Gastrocnemius medialis (tissue), 4 donors: ENCODE measurements around the gene RAB9A. TPM values are rescaled to one million over a fixed set of nuclear protein-coding genes. Genes with fewer than 3 reads are reported as not detected.
"Not testable (repeated sequence)": the region's sequence is repeated elsewhere in the genome, so short reads cannot be mapped to it uniquely, and the experiment has no call there.

Experiments
- ATAC-seq, 2 donors: fragments of 150-250 bp; one replicate each; pipeline ENCODE4 v1.9.1; 2016
- DNase-seq, 2 donors: peaks; one replicate each; pipeline ENCODE4 v3.0.0-alpha.2; 2019
- H3K27ac ChIP-seq, 4 donors: fragments of 200-600 bp; sonication (generic); 1 replicate in 1 of 4; 2 replicates in 3 of 4; pipeline ENCODE4 v1.5.1; 2016 to 2018; ENCODE audit warnings: mild to moderate bottlenecking in 2 of 4, moderate library complexity in 1 of 4
- H3K27me3 ChIP-seq, 3 donors: fragments of 200-600 bp; sonication (generic) in 2 of 3; 1 replicate in 1 of 3; 2 replicates in 2 of 3; pipeline versions ENCODE4 v1.5.1 to v1.6.0; 2016 to 2019; ENCODE audit warnings: mild to moderate bottlenecking in 1 of 3, moderate library complexity in 1 of 3
- H3K36me3 ChIP-seq, 2 donors: fragments of 200-600 bp; sonication (generic) in 1 of 2; one replicate each; pipeline ENCODE4 v1.5.1; 2017 to 2018
- H3K4me1 ChIP-seq, 2 donors: fragments of 200-600 bp; sonication (generic) in 1 of 2; one replicate each; pipeline ENCODE4 v1.5.1; 2016 to 2017; ENCODE audit warnings: mild to moderate bottlenecking in 2 of 2
- H3K4me3 ChIP-seq, 4 donors: fragments of 200-600 bp; sonication (generic) in 3 of 4; 1 replicate in 1 of 4; 2 replicates in 3 of 4; pipeline ENCODE4 v1.5.1; 2016 to 2019; ENCODE audit warnings: mild to moderate bottlenecking in 2 of 4
- H3K9me3 ChIP-seq, 3 donors: fragments of 200-600 bp; sonication (generic) in 2 of 3; 1 replicate in 1 of 3; 2 replicates in 2 of 3; pipeline ENCODE4 v1.5.1; 2016 to 2019
- POLR2A ChIP-seq, 2 donors: fragments of 450-650 bp; IDR thresholded peaks; one replicate each; pipeline ENCODE4 v1.6.1; 2017; ENCODE audit warnings: antibody characterized with exemption in 2 of 2, mild to moderate bottlenecking in 2 of 2, moderate library complexity in 2 of 2
- in situ Hi-C, 4 donors: fragments of 200-750 bp; cut with MboI; loops; one replicate each; pipeline versions ENCODE4 v1.15.0 to v1.8.0; 2017; ENCODE audit warnings: low sequenced_read_pairs in 4 of 4
- intact Hi-C: fragments of 100-400 bp; cut with DNase I; formaldehyde crosslinking; loops from one replicate; pipeline ENCODE4 v1.15.1; 2023; ENCODE audit warnings: low total_unique reads
- total RNA-seq, 4 donors: library from RNA; depleted of rRNA; stranded (reverse); fragments of >200 nt; gene quantifications; one replicate each; pipeline versions ENCODE4 v1.1.0 to v1.2.3, GENCODE V29; 2016
- TF ChIP-seq, protein P1 (sequence below), 5 experiments: fragments of 450-650 bp in 3 of 5; fragments of 200-600 bp in 2 of 5; sonication (generic) in 2 of 5; IDR thresholded peaks in 4 of 5; conservative IDR thresholded peaks in 1 of 5; 1 replicate in 4 of 5; 2 replicates in 1 of 5; pipeline ENCODE4 v1.5.1; 2016 to 2019; ENCODE audit warnings: antibody characterized with exemption in 5 of 5, mild to moderate bottlenecking in 3 of 5, moderate library complexity in 3 of 5

Gene RAB9A, protein sequence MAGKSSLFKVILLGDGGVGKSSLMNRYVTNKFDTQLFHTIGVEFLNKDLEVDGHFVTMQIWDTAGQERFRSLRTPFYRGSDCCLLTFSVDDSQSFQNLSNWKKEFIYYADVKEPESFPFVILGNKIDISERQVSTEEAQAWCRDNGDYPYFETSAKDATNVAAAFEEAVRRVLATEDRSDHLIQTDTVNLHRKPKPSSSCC
- 10 to 100 TPM; 15.0 to 21.7 (median 18.5) TPM for total RNA-seq

DNA sequence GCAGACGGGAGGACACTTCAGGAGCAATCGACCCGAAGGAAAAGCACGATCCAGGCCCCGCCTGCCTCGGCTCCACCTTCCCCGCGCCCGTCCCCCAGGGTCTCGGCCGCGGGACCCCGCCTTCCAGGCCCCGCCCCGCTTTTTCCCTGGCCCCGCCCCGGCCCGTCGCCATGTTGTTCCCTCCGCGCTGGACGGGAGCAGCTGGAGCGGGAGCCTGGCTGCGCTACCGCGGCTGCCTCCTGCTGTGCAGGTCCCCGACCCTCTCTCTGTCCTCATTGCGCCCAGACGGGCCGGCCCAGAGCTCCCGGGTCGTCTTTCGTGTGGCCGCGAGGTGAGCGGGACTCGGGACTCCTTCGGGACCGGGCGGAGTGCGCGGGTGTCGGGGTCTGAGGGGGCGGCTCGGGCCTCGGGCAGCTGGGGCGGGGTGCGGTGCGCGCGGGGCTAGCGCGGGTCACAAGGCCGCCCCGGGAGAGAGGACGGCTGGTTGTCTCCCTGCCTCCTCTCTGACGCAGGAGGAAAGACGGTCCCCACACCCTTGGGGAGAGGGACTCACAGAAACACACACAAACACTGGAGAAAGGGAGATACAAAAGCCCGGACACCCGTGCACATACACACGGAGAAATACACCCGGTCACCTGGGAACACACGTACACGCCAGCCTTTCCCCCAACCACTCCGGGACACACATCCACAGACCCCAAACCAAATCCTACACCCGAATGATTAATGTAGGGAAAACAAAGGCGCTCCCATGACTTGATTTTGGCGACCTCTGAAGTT is at the start of gene RAB9A:
Gene RAB9A, plus strand, starts transcription at position 171 of the 783 bp plus-strand sequence. CDS start 19,619 bp downstream, outside the sequence.
- H3K36me3 ChIP-seq: no peaks in the 10 kb centered on the region
- H3K27me3 ChIP-seq: no peaks in the 10 kb centered on the region
- intact Hi-C loops: loop anchor here (1.0 to 2.0 kb wide), 2 partner anchors 36 to 46 kb away; partner anchors contain the start of gene TCEANC
- in situ Hi-C loops: no loop called here
- TF ChIP-seq, protein P1, sequence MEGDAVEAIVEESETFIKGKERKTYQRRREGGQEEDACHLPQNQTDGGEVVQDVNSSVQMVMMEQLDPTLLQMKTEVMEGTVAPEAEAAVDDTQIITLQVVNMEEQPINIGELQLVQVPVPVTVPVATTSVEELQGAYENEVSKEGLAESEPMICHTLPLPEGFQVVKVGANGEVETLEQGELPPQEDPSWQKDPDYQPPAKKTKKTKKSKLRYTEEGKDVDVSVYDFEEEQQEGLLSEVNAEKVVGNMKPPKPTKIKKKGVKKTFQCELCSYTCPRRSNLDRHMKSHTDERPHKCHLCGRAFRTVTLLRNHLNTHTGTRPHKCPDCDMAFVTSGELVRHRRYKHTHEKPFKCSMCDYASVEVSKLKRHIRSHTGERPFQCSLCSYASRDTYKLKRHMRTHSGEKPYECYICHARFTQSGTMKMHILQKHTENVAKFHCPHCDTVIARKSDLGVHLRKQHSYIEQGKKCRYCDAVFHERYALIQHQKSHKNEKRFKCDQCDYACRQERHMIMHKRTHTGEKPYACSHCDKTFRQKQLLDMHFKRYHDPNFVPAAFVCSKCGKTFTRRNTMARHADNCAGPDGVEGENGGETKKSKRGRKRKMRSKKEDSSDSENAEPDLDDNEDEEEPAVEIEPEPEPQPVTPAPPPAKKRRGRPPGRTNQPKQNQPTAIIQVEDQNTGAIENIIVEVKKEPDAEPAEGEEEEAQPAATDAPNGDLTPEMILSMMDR (IDR thresholded peaks at IDR 0.05 in 4 of 5, conservative IDR thresholded peaks at IDR 0.05 in 1 of 5): no peak
- TF ChIP-seq POLR2A (IDR thresholded peaks at IDR 0.05): peak; percentile 88 to 94
- ATAC-seq (peak; percentile 90), DNase-seq (peak; percentile 68 to 76)
- peaks cover 24 to 30% of the 10 kb centered on the region in 2 donors for H3K4me1 ChIP-seq
- peak within 1 kb of the TSS; percentile 71 to 82 (median 74) for H3K4me3 ChIP-seq
- H3K27ac ChIP-seq: peak within 1 kb of the TSS; percentile 91 to 98 (median 94)
- H3K9me3 ChIP-seq: no peaks in the 10 kb centered on the region

DNA sequence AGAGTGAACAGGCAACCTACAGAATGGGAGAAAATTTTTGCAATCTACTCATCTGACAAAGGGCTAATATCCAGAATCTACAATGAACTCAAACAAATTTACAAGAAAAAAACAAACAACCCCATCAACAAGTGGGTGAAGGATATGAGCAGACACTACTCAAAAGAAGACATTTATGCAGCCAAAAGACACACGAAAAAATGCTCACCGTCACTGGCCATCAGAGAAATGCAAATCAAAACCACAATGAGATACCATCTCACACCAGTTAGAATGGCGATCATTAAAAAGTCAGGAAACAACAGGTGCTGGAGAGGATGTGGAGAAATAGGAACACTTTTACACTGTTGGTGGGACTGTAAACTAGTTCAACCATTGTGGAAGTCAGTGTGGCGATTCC is 47.2 kb upstream of the RAB9A start:
- intact Hi-C loops, H3K27me3 ChIP-seq, ATAC-seq, H3K4me3 ChIP-seq, DNase-seq, H3K4me1 ChIP-seq, H3K36me3 ChIP-seq, H3K9me3 ChIP-seq, H3K27ac ChIP-seq: not testable (repeated sequence)
- in situ Hi-C loops: loop anchor here in 3 of 4 donors (10.0 to 25.0 kb wide), 2 partner anchors 129 to 137 kb away; no protein-coding TSS in a partner anchor

DNA sequence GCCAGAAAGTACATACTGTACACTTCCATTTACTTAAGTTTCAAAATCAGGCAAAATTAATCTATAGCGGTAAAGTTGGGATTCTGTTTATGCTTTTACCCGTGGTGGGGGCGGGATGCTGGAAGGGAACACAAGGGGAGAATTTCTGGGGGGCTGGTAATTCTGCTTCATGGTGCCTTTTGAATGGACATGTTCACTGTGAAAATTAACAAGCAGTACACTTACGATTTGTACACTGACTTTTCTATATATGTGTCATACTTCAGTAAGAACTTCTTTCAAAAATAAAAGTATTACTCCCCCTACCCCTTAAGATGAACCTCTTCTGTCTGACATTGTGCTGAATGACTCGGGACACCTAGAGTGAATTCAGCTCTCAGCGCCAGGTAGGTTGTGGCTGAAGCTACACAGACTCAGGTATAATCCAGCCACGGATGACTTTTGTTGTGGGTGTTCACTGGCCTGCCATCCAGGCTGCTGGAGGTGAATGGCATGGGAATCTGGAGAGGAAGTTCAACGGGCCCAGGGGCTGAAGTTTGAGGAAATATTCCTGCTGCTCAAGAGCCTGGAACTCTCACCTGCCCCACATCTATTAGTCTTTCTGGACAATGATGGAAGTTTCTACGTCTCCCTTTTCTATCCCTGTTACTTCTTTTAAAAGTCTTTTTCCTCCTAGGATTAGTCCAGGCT is 43.3 kb upstream of the RAB9A start:
- Histone ChIP-seq H3K27me3 (peaks cover 0 to 5% (median 0%) of the 10 kb centered on the region in 3 donors), H3K27ac (no peak overlapping the region), H3K9me3 (no peaks in the 10 kb centered on the region), H3K36me3 (no peaks in the 10 kb centered on the region), H3K4me1 (no peaks in the 10 kb centered on the region), H3K4me3 (no peak overlapping the region)
- TF ChIP-seq POLR2A (IDR thresholded peaks at IDR 0.05): no peak
- TF ChIP-seq, protein P1 (IDR thresholded peaks at IDR 0.05 in 4 of 5, conservative IDR thresholded peaks at IDR 0.05 in 1 of 5): no peak
- no peak for ATAC-seq
- intact Hi-C loops (loop anchor here (5.0 kb wide), 1 partner anchor 138 kb away; no protein-coding TSS in a partner anchor), in situ Hi-C loops (loop anchor here (5.0 to 25.0 kb wide), 3 partner anchors 133 to 143 kb away; no protein-coding TSS in a partner anchor)
- no peak for DNase-seq

DNA sequence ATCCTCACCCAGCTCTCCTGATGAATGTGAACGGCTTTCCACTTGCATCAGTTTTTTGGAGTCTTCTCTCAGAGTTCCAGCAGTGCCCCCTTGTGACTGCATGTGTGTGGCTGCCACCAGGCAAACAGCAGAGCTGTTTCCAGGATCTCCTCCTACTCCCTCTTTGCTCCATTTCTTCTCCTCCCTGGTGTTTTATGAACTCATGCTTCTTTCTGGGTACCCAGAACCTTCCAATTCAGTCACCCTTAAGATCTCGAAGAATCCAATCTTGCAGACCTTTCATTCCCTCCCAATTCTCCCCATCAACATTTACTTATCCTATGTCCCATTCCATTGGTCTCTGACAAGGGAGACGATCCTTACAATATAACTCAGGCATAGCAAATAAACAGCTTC is 42.8 kb upstream of the RAB9A start:
- Histone ChIP-seq H3K27me3 (peaks cover 0 to 5% (median 0%) of the 10 kb centered on the region in 3 donors), H3K27ac (no peak overlapping the region), H3K9me3 (no peaks in the 10 kb centered on the region), H3K4me3 (no peak overlapping the region), H3K4me1 (no peaks in the 10 kb centered on the region), H3K36me3 (no peaks in the 10 kb centered on the region)
- TF ChIP-seq, protein P1 (IDR thresholded peaks at IDR 0.05 in 4 of 5, conservative IDR thresholded peaks at IDR 0.05 in 1 of 5): peak in 3 of 5 experiments; percentile 18 to 38 (median 22)
- TF ChIP-seq POLR2A (IDR thresholded peaks at IDR 0.05): no peak
- intact Hi-C loops (loop anchor here (5.0 kb wide), 1 partner anchor 139 kb away; no protein-coding TSS in a partner anchor), in situ Hi-C loops (loop anchor here (5.0 to 25.0 kb wide), 3 partner anchors 134 to 144 kb away; no protein-coding TSS in a partner anchor)
- DNase-seq (no peak), ATAC-seq (no peak)
